Cerebellar nuclear complex (tissue), 1 donor: ENCODE measurements around the gene CARD16.
"Not testable (repeated sequence)": the region's sequence is repeated elsewhere in the genome, so short reads cannot be mapped to it uniquely, and the experiment has no call there.

ENCODE experiments used
- DNase-seq, 2 experiments: peaks; one replicate each; lab custom pipeline; 2025; lab: John Stamatoyannopoulos, UW

CARD16 gene

DNA sequence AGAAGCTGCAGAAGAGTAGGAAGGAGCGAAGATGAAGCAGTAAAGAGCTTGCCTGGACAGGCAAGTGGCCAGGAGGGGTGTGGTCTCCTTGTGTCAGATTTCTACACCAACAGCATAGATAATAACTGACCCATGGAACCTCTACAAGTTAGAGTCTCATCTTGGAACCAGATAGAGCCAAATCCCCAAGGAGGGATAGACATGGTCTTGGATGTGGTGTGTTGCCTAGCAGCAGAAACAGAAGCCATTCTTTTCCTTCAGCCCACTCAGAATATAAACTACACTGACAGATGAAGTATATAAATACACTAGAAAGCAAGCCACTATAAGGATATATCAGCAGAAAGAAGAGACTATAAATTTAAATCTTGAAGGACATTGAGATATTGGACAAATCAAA lies 4.3 kb upstream of the CARD16 start:
- no peak for DNase-seq

DNA sequence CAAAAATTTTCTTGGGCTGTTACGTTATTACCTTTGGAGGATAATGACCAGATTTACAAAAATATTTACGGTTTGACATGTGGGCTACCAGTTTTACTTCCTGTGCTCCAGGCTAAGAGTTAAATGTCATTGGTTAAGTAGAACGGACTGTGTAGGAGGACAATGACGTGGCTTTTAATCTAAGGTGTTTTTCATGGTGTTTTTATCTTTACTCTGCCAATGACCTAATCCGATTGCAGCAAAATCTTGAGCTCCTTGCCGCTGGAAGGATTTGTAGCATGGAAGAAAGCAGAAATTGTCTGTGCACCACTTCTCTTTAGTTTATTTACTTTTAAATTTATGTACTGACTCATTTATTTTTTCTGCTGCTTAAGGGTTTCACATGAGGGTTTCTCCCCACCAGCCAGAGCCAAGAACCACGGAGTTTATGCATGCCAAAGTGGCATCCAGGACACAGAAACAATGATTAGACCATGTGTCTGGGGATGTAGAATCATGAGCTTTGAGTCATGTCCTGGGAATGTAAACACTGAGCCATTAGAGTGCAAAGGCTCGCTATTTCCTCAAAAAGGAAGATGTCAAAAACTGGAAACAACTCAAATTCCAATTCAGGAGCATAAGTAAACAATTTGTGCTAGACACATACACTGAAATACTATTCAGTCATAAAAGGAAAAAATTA lies 1.9 kb upstream of the CARD16 start:
- no peak for DNase-seq

- no peak for DNase-seq
These were observed 651 bp upstream of the CARD16 start for GRCh38 chr11:105045676-105046296.

GRCh38 chr11:105042178-105042577 lies 3.0 kb downstream of the CARD16 start:
- no peak for DNase-seq

- no peak for DNase-seq
These were observed 4.4 kb downstream of the CARD16 start for GRCh38 chr11:105040703-105041102.

GRCh38 chr11:105034813-105035620 lies 10.1 kb downstream of the CARD16 start, which contains the start of gene CASP1:
TSS of gene CASP1 (minus strand) at chr11:105035144. CDS start at chr11:105035113, 31 bp downstream.
- DNase-seq = no peak

GRCh38 chr11:105034388-105034787 lies 10.7 kb downstream of the CARD16 start:
- not testable (repeated sequence) for DNase-seq

- no peak for DNase-seq
These were observed 11.4 kb downstream of the CARD16 start for GRCh38 chr11:105033781-105034180.

DNA sequence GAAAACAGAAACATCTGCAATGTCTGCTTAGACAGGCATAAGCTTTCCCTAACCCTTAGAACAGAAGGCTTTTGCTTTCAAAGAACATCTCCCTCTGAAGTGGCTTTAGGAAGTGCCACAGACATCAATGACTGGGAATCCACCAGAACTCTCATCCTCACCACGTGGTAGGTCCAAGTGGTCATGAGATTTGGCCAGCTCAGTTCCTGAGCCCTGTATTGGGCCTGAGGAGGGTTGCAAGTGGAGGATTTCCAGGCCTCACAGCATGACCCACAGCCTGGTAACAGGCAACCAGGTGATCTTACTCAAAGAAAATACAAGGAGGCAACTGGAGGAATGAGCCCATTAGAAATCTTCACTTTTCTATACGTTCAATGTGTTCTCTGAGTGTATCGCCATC lies 11.8 kb downstream of the CARD16 start:
- no peak for DNase-seq

- no peak for DNase-seq
These were observed 12.6 kb downstream of the CARD16 start for GRCh38 chr11:105032495-105032894.

DNA sequence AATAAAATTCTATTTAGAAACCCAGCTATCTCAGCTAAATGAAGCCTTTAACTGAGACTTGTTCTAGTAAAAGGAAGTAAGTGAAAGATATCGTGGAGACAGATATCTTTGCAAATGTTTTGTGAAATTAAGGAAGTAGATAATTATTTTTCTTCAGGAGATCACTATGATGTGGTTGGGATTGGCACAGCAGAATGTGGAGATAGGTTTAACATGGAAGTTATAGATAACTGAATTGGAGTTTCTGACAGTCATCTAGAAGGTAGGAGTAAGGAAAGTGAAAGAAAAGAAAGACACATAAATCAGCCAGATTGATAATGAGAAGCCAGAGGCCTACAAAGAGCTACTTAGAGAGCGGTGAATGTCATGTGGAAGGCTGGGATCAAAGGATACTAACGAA lies 17.5 kb downstream of the CARD16 start:
- DNase-seq = no peak

DNA sequence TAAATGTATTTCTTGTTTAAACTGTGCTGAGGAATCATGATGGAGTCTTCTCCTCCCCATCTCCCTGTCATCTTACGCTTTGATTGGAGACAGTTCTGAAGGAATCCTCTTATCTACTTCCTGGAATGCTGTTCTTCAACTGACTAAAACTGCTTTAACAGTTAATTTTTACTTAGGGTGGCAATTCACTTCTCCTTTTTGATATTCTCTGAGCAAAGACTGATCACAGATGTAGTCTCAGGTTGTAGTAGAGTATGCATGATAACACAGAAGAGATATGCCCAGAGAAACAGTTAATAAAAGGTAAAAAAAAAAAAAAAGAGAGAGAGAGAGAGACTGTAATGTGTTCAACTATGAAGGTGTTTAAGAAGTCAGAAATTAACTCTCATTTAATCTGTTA lies 20.7 kb downstream of the CARD16 start:
- DNase-seq = no peak

DNA sequence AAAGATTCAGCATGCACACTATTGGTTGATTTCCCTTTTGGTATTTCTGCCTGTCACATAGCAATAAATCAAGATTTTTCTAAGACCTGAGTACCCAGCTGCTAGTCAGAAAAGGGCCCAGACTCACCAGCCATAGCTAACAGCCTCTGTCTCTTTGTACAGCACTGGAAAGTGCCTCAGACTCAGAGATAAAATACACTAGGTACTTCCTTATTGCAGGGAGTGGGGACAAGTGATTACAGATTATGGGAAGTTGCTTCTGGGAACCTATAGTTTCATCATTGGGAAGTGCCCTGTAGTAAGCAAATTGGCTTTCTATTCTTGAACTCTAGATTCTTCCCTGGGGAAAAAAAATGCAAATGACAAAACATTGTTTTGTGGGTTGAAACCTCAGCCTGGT lies 22.1 kb downstream of the CARD16 start, which contains the start of gene CASP5:
Gene CASP5, minus strand, starts transcription at position 166 of the 400 bp plus-strand sequence. Its CDS starts 32 bp downstream, at position 134.
- DNase-seq = no peak

DNA sequence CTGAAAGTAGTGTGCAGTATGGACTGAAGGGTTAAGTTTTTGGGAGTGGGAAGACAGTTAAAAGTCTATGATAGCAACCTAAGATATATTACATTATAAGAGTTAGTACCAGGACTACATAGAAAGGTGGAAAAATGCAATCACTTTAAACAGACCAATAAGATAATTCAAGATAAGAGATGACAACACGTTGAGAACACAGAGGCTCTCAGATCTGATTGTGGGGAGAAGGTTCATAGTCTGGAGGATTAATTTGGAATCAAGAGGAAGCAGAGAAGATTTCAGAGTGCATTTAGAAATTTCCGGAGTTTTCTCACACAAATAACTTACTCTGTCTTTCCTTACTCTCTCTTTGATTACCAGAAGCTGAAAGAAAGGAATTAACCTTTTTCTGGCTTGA lies 22.6 kb downstream of the CARD16 start:
- DNase-seq = no peak

DNA sequence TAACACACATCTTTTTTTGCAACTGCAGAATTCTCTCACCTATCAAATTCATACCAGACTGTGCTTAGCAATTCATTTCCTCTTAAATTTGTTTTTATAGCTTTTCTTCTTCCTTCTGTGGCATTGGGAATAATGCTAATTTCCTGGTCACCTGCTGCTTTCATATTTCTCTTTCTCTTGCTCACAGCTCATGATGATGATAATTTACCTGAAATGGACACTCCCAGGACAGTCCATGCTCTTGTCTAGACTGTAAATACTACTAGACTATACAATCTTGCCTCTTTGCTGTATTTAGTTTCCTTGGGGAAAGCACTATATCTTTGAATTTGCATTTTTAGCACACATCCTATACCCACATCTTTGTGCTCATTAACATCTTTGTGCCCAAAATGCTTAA lies 37.7 kb downstream of the CARD16 start:
- DNase-seq = no peak

GRCh38 chr11:105005451-105005845 lies 39.7 kb downstream of the CARD16 start:
- DNase-seq = no peak

DNA sequence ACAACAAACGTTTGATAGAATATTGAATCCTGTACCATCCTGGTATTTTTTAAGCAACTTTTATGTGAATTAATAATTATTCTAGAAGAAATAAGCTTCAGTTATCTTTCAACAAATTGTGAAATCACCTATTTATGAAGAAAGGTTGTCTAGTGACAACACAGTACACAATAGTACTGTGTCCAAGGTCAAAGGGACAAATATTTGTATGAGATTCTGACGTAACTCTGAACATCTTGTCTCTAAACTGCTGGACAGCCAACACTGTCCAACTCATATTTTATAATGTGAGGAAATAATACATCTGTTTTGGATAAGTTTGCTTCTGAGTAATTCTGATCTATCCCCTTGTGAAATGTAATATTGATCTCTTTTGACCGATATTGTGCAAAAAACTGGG lies 41.1 kb downstream of the CARD16 start:
- DNase-seq = no peak

DNA sequence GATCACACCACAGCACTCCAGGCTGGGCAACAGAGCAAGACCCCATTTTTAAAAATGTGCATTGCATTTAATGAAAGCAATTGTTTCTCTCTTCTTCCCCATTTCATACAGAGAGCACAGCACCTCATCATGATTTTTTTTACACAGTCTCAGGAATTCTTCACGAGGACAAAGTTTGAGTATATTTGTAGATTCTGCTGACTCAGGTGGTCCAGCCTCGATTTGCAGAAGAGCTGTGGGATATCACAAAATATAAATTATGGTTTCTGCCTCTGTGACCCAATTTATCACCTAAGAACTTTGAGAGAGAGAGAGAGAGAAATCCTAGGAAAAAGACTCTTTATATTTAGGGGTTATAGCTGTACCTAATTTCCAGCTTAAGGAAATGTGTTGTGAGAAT lies 42.0 kb downstream of the CARD16 start:
- no peak for DNase-seq

- DNase-seq = no peak
These were observed 44.3 kb downstream of the CARD16 start for GRCh38 chr11:105000797-105001196.

DNA sequence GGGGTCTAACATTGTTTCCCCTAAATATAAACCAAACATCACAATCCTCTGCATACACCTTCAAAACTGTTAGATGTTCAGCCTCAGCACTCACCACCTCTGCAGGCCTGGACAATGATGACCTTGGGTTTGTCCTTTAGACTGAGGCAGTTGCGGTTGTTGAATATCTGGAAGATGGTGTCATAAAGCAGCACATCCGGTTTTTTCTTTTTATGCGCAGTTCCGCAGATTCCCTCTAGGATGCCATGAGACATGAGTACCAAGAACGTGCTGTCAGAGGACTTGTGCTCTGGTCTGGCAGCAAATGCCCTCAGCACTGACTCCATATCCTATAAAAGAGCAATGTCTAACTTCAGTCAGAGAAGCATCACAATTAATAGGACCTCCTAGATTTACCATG lies 45.0 kb downstream of the CARD16 start:
- DNase-seq = no peak

DNA sequence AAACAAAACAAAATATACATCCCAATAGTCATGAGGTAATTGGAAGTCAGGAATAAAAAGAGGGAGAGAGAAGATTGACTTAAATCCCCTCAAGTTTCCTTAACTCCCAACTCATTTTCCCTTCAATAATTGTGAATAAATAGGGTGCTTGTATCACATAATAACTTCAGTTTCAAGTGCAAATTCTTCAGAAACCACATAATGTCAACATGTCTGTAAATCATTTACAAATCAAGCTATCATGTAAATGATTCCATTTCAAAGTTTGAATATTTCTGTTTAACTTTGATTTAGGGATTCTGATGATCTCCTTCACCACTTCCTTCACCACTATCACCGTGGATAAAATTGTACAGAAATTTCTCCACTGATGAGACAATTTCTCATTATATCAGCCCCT lies 45.4 kb downstream of the CARD16 start:
- no peak for DNase-seq

GRCh38 chr11:104997288-104997687 lies 47.8 kb downstream of the CARD16 start:
- DNase-seq = no peak

GRCh38 chr11:104995001-104995408 lies 50.1 kb downstream of the CARD16 start:
- DNase-seq = no peak
